HG02840 (cell line): ENCODE measurements around the gene OTOG.

Source experiments
- ATAC-seq: cut with Tn5 transposase; IDR thresholded peaks from one replicate; pipeline ENCODE4 v1.9.1; 2021; ENCODE audit warnings: mild to moderate bottlenecking, moderate library complexity, moderate number of reproducible peaks; ENCODE audit not compliant: unreplicated experiment, low FRiP score

The OTOG gene

DNA sequence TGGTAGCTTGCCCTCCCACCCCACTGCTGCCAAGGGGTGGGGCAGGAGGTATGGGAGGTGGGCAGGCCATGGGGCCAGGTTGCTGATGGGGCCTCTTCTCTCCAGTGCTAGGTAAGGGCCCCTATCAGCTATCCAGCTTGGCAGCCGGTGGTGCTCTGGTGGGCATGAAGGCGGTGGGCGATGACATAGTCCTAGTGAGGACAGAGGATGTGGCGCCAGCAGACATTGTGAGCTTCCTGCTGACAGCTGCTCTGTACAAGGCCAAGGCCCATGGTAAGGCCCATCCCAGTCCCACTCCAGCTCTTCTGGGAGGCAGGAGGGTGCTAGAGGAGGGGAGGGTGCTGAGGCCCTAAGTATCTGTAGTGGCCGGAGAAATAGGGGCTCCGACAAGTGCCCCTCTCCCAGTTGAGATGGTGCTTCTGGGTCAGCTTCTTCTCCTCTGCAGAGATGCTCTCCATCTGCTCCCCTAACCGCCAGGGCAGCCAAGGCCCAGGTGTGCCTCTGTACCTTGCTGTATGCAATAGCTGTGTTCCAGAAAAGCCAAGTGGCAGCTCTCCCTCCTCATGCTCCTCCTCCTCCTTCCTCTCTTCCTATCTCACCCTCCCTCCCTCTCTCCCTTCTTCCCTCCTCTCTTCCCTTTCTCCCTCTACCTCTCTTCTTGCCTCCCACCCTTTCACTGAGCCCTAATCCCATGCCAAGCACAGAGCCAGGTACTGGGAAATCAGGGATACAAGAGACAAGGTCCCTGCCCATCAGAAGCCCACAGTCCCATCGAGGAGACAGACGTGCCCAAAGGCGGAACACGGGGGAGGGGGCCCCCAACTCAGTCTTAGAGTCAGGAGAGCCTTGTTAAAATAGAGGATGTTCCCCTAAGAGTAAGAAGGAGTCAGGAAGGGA, 55.3 kb downstream of the OTOG start:
- ATAC-seq: no peak

- ATAC-seq: no peak
These were observed 56.2 kb downstream of the OTOG start for GRCh38 chr11:17603056-17603825.

DNA sequence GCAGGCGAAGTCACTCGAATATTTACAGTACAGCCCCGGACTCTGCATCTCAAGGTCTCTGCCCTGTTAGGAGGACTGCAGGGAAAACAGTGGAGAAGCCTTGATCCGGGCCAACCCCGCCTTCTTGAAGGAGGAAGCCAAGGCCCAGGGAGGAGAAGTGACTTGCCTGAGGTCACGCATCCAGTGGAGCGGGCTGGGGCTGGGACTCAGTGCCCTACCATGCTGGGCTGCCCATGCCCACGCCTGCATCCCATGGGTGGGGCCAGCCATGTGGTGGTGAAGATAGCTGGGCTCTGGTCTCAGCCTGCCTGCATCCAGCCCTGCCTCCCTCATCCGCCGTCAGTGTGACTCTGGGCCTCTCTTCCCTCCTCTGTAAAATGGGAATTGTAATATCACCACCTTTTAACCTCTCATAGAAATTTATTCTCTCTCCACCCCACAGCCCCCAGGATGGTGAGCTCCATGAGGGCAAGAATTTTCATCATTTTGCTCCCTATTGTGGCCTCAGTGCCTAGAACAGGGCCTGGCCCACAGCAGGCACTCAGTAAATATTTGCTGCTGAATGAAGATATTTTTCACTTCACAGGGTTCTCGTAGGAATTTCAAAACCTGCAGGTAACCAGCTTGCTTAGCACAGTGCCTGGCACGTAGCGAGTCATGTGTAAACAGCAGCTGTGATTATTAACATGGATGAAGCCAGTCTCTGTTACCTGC, 57.3 kb downstream of the OTOG start:
- ATAC-seq: no peak

DNA sequence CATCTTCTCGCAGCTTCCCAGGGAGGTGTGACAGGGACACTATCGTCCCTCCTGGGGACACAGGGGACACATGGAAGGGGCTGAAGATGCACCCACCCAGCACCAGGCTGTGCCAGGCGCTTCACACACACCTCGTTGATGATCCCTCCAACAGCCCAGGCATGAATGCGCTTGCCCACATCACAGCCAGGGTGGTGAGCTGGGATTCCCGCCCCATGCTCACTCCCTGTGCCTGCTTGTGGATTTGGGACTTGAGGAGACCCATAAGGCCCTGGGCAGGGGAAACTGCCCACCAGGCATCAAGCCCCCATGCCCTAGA, 57.8 kb downstream of the OTOG start:
- ATAC-seq: no peak

DNA sequence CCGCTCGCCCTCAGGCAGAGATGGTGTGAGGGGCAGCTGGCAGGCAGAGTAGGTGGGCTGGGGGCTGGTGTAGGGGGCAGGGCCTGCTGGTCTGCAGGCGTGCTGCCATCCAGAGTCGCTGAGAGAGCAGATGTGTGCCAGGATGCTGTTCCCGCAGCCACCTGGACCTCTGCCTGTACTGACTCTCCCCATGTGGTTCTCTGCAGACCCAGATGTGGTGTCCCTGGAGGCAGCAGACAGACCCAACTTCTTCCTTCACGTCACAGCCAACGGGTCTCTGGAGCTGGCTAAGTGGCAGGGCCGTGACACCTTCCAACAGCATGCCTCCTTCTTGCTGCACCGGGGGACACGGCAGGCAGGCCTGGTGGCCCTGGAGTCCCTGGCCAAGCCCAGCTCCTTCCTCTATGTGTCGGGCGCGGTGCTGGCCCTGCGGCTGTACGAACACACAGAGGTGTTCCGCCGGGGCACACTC, 58.6 kb downstream of the OTOG start:
- no peak for ATAC-seq

GRCh38 chr11:17606233-17607082, 59.4 kb downstream of the OTOG start:
- ATAC-seq: no peak

DNA sequence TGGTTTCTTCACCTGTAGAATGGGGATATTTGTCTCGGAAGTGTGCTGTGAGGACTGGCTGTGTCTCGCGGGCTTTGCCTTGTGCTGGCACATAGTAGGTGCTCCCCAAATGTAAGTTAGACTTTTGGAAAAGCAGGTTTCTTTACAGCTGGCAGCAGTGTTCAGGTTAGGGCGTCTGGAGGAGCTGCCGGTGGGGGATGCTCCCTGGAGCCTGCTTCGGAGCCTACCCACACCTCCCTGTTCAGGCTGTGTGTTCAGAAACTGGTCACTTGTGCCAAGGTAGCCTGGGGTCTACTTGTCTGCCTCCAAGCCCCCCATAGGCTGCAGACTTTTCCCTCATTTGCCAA, 60.0 kb downstream of the OTOG start:
- ATAC-seq: no peak

- no peak for ATAC-seq
These were observed 60.8 kb downstream of the OTOG start for GRCh38 chr11:17607591-17608570.

- no peak for ATAC-seq
These were observed 61.8 kb downstream of the OTOG start for GRCh38 chr11:17608821-17609220.

DNA sequence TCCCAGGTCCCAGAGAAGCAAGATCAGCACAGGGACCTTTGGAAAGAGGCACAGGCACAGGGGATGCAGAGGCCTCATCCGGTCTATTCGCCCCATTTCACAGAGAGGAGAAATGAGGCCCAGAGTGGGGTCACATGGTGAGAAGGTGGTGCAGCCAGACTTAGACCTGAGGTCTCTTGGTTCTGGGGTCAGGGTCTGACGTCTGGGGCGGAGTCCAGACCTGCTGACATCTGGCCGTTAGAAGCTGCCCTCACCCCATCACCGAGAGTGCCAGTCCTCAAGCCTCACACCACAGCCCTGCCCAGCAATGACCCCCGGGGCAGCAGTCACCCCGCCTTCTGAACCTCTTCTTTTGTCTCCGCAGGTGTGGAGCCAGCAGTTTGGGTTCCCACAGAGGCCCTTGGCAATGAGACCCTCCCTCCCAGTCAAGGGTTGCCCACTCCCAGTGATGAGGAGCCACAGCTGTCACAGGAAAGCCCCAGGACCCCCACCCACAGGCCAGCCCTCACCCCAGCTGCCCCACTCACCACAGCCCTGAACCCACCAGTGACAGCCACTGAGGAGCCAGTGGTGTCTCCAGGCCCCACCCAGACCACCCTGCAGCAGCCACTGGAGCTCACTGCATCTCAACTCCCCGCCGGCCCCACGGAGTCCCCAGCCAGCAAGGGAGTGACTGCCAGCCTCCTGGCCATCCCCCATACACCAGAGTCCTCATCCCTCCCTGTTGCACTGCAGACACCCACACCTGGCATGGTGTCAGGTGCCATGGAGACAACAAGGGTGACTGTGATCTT, 62.4 kb downstream of the OTOG start:
- no peak for ATAC-seq

DNA sequence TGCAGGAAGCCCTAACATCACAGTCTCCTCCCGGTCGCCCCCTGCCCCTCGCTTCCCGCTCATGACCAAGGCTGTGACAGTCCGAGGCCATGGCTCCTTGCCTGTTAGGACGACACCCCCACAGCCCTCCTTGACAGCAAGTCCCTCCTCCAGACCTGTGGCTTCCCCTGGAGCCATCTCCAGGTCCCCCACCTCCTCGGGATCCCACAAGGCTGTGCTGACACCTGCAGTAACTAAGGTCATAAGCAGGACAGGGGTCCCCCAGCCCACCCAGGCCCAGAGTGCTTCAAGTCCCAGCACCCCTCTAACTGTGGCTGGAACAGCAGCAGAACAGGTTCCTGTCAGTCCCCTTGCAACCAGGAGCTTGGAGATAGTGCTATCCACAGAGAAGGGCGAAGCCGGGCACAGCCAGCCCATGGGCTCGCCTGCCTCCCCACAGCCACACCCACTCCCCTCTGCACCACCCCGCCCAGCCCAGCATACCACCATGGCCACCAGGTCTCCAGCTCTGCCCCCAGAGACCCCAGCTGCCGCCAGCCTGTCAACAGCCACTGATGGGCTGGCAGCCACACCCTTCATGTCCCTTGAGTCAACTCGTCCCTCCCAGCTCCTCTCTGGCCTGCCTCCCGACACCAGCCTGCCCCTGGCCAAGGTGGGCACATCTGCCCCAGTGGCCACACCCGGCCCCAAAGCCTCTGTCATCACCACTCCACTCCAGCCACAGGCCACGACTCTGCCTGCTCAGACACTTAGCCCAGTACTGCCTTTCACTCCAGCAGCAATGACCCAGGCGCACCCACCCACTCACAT, 63.2 kb downstream of the OTOG start:
- no peak for ATAC-seq

- ATAC-seq: no peak
These were observed 64.0 kb downstream of the OTOG start for GRCh38 chr11:17611049-17611448.

DNA sequence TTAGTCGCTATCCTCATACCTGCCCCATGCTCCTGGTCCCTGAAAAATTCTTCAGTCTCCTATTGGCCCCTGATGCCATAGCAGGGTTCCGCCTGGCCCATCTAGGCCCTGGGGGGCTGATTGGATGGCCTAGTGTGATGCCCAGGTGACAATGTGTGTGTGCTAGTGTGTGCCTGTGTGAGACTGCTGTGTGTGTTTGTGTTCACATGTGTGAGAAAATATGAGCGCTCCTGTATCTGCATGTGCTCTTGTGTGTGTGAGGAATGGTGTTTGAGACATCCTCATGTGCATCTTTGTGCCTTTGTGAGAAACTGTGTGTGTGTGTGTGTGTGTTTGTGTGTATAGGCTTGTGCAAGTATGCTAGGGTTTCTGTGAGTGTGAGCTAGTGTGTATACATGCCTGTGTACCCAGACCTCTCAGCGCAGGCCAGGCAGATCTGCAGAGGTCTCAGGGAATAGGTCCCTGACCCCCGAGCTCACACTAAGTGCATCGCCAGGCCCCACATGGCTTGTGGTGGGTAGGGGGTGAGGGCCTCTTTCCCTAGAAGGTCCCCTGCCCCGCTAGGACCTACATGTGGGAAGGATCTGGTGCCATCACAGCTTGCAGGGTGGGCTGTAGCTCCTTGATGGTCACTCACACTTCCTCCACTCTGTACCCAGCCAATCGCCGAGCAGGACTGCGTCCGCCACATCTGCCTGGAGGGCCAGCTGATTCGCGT, 64.6 kb downstream of the OTOG start:
- no peak for ATAC-seq

DNA sequence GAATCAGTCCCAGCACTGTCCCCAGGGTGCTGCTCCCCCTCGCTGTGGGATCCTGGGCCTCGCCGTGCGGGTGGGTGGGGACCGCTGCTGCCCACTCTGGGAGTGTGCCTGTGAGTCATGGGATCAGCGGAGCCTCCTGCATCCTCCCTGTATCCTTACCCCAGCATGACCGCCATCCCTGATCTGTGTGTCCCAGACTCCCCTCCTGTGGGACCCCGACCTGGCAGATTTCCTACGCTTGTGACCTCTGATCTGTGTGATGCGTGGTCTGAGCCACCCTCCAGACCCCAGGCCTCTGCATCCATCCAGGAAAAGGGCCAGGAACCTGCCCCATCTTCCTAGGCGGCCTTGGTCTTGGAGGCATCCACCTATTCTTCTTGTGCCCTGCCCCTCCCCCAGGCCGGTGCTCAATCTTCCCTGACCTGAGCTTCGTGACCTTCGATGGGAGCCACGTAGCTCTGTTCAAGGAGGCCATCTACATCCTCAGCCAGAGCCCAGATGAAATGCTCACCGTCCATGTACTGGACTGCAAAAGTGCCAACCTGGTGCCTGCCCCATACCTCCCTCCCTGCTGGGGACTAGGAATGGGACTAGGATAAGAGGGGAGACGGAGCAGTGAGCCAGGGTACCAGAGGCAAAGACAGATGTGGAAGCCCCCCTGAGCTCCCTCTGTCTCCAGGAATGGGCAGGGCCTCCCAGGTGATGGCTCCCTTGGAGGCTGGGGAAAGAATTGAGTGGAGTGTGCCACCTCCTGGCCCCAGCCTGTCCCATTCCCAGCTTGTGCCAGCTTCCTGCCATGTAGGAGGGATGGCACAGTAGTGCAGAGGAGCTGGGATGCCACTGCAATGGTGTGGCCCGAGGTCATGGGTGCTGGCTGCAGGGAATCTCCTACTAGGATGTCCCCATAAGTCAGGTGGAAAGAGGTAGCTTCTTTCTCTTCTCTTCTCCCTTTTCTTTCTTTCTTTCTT, 65.4 kb downstream of the OTOG start:
- ATAC-seq: no peak

DNA sequence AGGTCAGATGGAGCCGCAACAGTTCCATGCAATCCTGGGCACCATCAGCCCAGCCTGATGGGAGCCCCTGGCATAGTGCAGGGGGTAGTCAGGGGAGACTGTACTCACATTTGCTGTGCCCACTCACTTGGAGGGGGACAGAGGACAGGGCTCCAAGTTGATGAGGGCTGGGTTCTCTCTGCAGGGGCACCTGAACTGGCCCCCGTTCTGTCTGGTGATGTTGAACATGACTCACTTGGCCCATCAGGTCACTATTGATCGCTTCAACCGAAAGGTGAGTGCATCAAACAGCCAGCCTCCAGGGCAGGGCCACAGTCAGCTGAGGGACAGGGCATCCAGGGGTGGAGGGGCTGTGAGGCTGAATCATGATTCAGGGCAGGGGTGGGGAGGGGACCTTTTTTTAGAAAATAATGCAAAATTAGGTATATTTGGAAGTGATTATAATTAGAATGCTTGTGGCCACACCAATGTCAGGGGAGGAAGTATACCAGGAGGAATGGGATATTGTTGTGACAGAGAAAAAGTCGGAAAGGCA, 66.4 kb downstream of the OTOG start:
- ATAC-seq: no peak

DNA sequence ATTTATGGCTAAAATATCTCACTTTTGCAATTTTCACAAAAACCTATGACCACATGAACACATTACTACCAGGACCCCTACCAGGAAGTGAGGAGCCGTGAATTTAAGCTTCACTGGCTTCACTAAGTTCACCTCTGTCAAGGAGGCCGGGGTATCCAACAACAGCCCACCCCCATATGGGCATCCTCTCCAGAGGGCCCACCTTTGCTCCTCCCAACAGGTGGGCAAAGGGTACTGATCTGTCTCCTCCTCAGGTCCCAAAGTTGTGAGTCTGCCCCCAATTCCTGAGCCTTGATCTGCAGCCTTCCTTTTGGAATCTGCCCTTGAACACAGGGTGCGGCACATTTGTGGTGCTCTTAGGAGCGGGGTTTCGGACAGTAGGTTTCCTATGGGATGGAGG, 66.9 kb downstream of the OTOG start:
- no peak for ATAC-seq
